SK-N-MC (cell line): ENCODE measurements around the gene AFMID.

Experiments used
- EZH2 ChIP-seq: fragments of 200-600 bp; sonication (generic); IDR thresholded peaks from one replicate; pipeline ENCODE4 v1.6.1; 2017; ENCODE audit warnings: antibody characterized with exemption
- POLR2AphosphoS5 ChIP-seq: IDR thresholded peaks from 2 replicates; pipeline ENCODE4 v1.6.1; 2012; ENCODE audit warnings: mild to moderate bottlenecking, low read depth, low read length, borderline replicate concordance

DNA sequence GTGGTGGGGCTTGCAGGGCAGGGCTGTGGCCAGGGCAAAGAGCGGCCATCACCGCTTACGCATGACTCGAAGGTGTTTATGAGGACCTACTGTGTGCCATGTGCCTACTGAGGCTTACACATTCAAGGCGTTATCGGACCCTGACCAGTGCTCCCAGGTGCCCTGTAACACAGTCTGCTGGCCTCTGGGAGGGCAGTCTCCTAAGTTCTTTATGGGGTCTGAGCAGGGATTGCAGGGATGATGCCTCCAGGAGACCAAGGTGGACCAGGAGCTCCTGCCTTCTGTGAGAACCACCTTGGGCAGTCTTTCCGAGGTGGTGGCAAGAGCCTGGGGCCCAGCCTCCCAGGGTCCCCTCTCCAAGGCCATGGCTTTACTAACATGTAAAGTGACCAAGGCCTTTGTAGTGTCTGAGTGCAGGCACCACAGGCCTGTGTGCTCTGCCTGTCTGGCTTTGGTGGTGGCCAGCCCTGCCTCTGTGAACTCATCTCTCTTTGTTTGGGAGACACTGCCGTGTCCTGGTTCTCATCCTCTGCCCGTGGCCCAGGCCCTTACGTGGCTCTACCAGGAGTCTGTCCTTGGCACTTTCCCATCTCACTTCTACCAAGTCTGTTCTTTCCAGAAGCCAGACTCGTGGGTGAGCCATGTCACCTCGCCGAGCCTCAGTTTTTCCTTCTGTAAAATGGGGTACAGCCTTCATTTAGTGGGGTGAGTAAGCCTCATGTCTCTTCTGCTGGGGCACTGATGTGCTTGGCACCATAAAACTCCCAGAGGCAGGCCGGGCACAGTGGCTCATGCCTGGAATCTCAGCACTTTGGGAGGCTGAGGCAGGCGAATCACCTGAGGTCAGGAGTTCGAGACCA is 22.2 kb upstream of the AFMID start:
- TF ChIP-seq EZH2 (no peak), POLR2AphosphoS5 (no peak)
